HG02623 (cell line): ENCODE data around the gene CSF1.
A peak's percentile ranks its signal among the peaks of the same experiment; 100 is the strongest.

Source experiments
- ATAC-seq: cut with Tn5 transposase; IDR thresholded peaks from one replicate; pipeline ENCODE4 v1.9.1; 2021; ENCODE audit warnings: moderate library complexity; ENCODE audit not compliant: unreplicated experiment

CSF1 gene

GRCh38 chr1:109882288-109883245 lies 28.1 kb upstream of the CSF1 start:
- no peak for ATAC-seq

GRCh38 chr1:109883248-109883955 lies 27.2 kb upstream of the CSF1 start:
- ATAC-seq: no peak

GRCh38 chr1:109884242-109884891 lies 26.3 kb upstream of the CSF1 start:
- ATAC-seq: no peak

GRCh38 chr1:109885589-109885988 lies 25.1 kb upstream of the CSF1 start:
- no peak for ATAC-seq

- no peak for ATAC-seq
These were observed 23.8 kb upstream of the CSF1 start for GRCh38 chr1:109886827-109887226.

- no peak for ATAC-seq
These were observed 23.4 kb upstream of the CSF1 start for GRCh38 chr1:109887271-109887670.

- ATAC-seq: no peak
These were observed 22.8 kb upstream of the CSF1 start for GRCh38 chr1:109887884-109888283.

- no peak for ATAC-seq
These were observed 21.6 kb upstream of the CSF1 start for GRCh38 chr1:109889094-109889493.

- no peak for ATAC-seq
These were observed 20.3 kb upstream of the CSF1 start for GRCh38 chr1:109890115-109890953.

- ATAC-seq: no peak
These were observed 18.7 kb upstream of the CSF1 start for GRCh38 chr1:109891930-109892329.

GRCh38 chr1:109892561-109893368 lies 17.9 kb upstream of the CSF1 start:
- no peak for ATAC-seq

GRCh38 chr1:109893532-109894171 lies 17.0 kb upstream of the CSF1 start:
- ATAC-seq: no peak

- ATAC-seq: peak; percentile 49
These were observed 15.6 kb upstream of the CSF1 start for GRCh38 chr1:109894823-109895719.

- no peak for ATAC-seq
These were observed 14.7 kb upstream of the CSF1 start for GRCh38 chr1:109895720-109896504.

GRCh38 chr1:109896681-109897080 lies 14.0 kb upstream of the CSF1 start:
- no peak for ATAC-seq

- ATAC-seq: no peak
These were observed 13.2 kb upstream of the CSF1 start for GRCh38 chr1:109897259-109897955.

- ATAC-seq: no peak
These were observed 11.8 kb upstream of the CSF1 start for GRCh38 chr1:109898842-109899241.
